HG02970 (cell line): ENCODE data around the gene ZNF582.
"Not testable (repeated sequence)": the region's sequence is repeated elsewhere in the genome, so short reads cannot be mapped to it uniquely, and the experiment has no call there.

ENCODE experiments used
- ATAC-seq: cut with Tn5 transposase; IDR thresholded peaks from one replicate; pipeline ENCODE4 v1.9.1; 2021; ENCODE audit warnings: mild to moderate bottlenecking, moderate library complexity, moderate number of reproducible peaks; ENCODE audit not compliant: unreplicated experiment, low FRiP score

Gene ZNF582

DNA sequence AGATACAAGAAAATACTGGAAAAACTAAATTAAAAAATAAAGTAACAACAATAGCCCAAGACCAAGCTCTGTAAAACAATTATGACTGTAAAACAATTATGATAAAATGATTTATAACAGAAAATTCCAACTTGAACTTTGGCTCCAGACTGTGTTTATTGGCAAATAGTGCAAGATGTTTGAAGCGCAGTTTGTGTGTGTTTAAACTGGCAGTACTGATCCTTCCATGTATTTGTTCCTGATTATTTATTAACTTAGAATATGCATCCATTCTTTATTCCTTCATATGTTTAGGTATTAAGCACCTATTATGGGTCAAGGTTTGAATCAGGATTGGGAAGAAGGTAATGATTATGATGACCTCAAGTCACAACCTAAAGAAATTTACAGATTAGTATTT lies 37.8 kb downstream of the ZNF582 start:
- no peak for ATAC-seq

- ATAC-seq = no peak
These were observed 42.1 kb downstream of the ZNF582 start for GRCh38 chr19:56351208-56351607.

- no peak for ATAC-seq
These were observed 42.8 kb downstream of the ZNF582 start for GRCh38 chr19:56350416-56351045.

GRCh38 chr19:56348289-56348877 lies 45.0 kb downstream of the ZNF582 start:
- ATAC-seq = no peak

GRCh38 chr19:56347163-56347778 lies 46.1 kb downstream of the ZNF582 start:
- no peak for ATAC-seq

DNA sequence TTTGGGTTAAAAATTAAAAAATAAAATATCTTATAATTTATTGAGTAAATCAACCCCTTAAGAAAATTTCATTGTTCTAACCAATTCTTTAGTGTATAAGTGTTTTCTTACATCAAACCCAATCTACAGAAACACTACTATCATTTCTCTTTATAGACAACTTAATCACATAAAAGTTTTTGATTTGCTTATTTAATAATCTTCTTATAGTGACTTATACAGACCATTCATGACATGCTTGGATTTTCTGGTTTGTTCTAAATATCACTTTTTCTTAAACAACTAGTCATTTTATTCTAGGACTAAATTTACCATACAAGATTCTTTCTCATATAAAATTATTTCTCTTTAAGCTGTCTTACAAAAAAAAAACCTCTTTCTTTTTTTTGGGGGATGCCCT lies 51.4 kb downstream of the ZNF582 start:
- ATAC-seq = no peak

- not testable (repeated sequence) for ATAC-seq
These were observed 54.3 kb downstream of the ZNF582 start for GRCh38 chr19:56339031-56339430.

- not testable (repeated sequence) for ATAC-seq
These were observed 56.3 kb downstream of the ZNF582 start for GRCh38 chr19:56337077-56337476.

DNA sequence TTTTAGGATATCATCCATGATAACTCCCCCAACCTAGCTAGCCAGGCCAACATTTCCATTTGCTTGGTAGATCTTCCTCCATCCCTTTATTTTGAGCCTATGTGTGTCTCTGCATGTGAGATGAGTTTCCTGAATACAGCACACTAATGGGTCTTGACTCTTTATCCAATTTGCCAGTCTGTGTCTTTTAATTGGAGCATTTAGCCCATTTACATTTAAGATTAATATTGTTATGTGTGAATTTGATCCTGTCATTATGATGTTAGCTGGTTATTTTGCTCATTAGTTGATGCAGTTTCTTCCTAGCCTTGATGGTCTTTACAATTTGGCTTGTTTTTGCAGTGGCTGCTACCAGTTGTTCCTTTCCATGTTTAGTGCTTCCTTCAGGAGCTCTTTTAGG lies 58.0 kb downstream of the ZNF582 start:
- not testable (repeated sequence) for ATAC-seq

GRCh38 chr19:56333506-56333905 lies 59.8 kb downstream of the ZNF582 start:
- ATAC-seq = no peak
